CD4-positive, alpha-beta T cell treated with Interferon alpha-2 for 1 hour (primary cell): ENCODE measurements around the gene FAAH.

ENCODE experiments used
- DNase-seq, 2 donors: peaks; one replicate each; pipeline ENCODE4 v3.0.0-alpha.2; 2020 to 2022

Gene FAAH

DNA sequence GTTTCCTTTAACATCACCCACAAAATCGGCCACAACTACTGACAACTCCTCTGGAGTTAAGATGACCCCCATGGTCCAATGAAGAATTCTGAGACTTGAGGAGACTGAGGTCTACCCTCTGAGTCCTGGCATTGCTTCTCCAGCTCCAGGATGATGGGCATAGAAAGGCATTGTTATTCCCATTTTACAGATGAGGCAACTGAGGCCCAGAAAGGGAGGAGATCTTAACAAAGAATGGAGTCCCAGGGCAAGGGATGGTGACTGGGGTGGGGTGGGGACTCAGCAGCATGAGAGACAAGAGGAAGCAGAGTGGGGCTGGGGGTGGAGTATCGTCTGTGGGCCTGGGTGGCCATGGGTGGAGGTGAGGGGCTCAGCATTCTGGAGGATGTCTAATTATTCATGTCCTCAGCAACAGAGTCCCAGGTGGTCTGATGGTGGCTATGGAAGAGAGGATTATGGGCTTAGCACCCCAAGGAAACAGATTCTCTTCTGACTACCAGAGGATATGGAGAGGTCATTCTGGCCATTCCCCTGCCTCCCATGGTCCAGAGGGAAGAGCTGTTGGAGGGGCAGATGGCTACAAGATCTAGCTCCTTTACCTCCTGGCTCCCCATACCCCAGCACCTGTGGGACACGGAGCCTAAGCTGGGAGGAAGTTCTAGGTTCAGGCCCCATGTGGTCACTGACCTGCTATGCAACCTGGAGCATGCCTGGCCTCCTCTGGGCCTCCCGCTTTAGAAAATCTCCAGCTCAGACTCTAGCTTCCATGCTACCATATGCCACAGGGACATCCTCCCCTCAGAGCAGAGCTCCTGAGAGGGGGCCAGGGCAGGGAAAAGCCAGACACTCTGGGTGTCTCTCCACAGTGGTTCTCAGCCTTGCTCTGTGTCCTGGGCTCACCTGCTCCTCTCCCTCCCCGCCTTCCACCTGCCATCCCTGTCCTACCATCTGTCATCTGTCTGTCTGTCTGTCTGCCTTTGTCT lies 58.1 kb downstream of the FAAH start:
- no peak for DNase-seq

- no peak for DNase-seq
Measured at GRCh38 chr1:46452931-46453325, 58.8 kb downstream of the FAAH start.

GRCh38 chr1:46453449-46453848 lies 59.3 kb downstream of the FAAH start:
- DNase-seq = no peak

- no peak for DNase-seq
Measured at GRCh38 chr1:46455951-46456350, 61.8 kb downstream of the FAAH start.

DNA sequence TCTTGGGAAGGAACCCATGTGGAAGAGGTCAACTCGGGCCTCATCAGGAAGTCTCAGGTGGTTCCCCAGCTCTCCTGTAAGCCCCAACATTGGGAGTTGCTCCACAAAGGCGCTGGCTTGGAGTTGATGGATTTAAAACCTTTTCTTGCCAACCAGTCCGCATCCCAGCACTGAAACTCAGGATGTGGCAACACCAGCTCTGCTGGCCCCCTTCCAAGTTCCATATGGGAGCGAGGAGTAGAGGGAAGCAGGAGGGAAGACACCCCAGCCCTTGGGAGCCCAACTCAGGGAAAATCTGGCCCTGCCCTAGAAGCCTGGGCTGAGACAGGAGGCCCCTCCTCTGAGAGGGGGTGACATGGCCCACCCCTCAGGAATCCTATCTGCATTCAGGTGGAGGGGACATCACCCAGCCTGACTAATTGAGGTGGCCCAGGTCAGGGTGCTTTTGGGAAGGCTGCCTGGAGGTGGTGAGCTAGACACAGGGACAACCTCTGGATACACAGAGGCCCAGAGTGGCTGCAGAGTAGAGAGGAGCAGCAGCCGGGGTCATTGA lies 62.4 kb downstream of the FAAH start:
- no peak for DNase-seq

GRCh38 chr1:46457178-46457577 lies 63.1 kb downstream of the FAAH start:
- DNase-seq = no peak

GRCh38 chr1:46458190-46458589 lies 64.1 kb downstream of the FAAH start:
- no peak for DNase-seq

GRCh38 chr1:46458846-46459245 lies 64.7 kb downstream of the FAAH start:
- DNase-seq = no peak

GRCh38 chr1:46459315-46459714 lies 65.2 kb downstream of the FAAH start:
- DNase-seq = no peak

GRCh38 chr1:46461017-46461808 lies 67.1 kb downstream of the FAAH start:
- DNase-seq = no peak

GRCh38 chr1:46461809-46462448 lies 67.8 kb downstream of the FAAH start:
- DNase-seq = no peak
